HepG2 (cell line): Measurements from ENCODE around the gene KRT82. TPM values are rescaled to one million over a fixed set of nuclear protein-coding genes. Genes with fewer than 3 reads are reported as not detected.

Source experiments
- ATAC-seq: fragments of 200-7000 bp; cut with Tn5 transposase; 3 replicates; pipeline ENCODE4 v1.9.1; 2020; ENCODE audit warnings: mild to moderate bottlenecking, moderate library complexity
- BruUV-seq: library from RNA; stranded (reverse); fragments of 400-500 nt; replicated peaks from 2 replicates; lab custom pipeline; 2021; lab: Mats Ljungman, UMichigan
- CTCF ChIA-PET: fragments of 300-600 bp; formaldehyde crosslinking; extraction: SDS; loops from one replicate; lab custom pipeline; 2021; ENCODE audit warnings: low total read pairs, inconsistent platforms, low intra/inter-chr PET ratio; lab: Yijun Ruan, JAX
- POLR2A ChIA-PET: fragments of 350-600 bp; sonication (Branson Sonifier 250); formaldehyde crosslinking; loops from one replicate; lab custom pipeline; 2020; ENCODE audit warnings: antibody characterized with exemption, inconsistent platforms; lab: Yijun Ruan, JAX
- DNase-seq: peaks from one replicate; pipeline ENCODE4 v3.0.0-alpha.2; 2015; ENCODE audit warnings: low spot score
- FAIRE-seq: peaks from 3 replicates; lab custom pipeline; 2011; peaks lifted over from hg19 to GRCh38; lab: Jason Lieb, UNC
- H2AFZ ChIP-seq: one replicate; pipeline ENCODE4 v1.6.1; 2011; ENCODE audit warnings: low read length, inconsistent platforms
- H3K27ac ChIP-seq: fragments of 300-600 bp; 3 replicates; pipeline ENCODE4 v1.8.0; 2011; ENCODE audit warnings: mixed run types, mild to moderate bottlenecking, mixed read lengths, low read length, inconsistent platforms; ENCODE audit not compliant: insufficient read depth; ENCODE audit errors: extremely low read length
- H3K27me3 ChIP-seq, 2 experiments: fragments of 200-600 bp in 1 of 2; 2 replicates in 1 of 2; 3 replicates in 1 of 2; pipeline versions ENCODE4 v1.6.0 to v1.8.0; 2011; ENCODE audit warnings: low read length in 2 of 2, mild to moderate bottlenecking in 2 of 2, moderate library complexity in 2 of 2, inconsistent platforms in 1 of 2; ENCODE audit not compliant: insufficient read depth in 2 of 2, control insufficient read depth in 1 of 2
- H3K36me3 ChIP-seq, 2 experiments: fragments of 200-600 bp in 1 of 2; replicated peaks in 1 of 2; 2 replicates in 1 of 2; 3 replicates in 1 of 2; pipeline versions ENCODE4 v1.5.1 to v1.8.0; 2011; ENCODE audit warnings: low read length in 2 of 2, inconsistent platforms in 1 of 2; ENCODE audit not compliant: insufficient read depth in 2 of 2, control insufficient read depth in 1 of 2
- H3K4me1 ChIP-seq: 2 replicates; pipeline ENCODE4 v1.5.1; 2012; ENCODE audit warnings: low read length, inconsistent platforms; ENCODE audit not compliant: insufficient read depth
- H3K4me2 ChIP-seq: 2 replicates; pipeline ENCODE4 v1.6.0; 2011; ENCODE audit warnings: low read depth, low read length, inconsistent platforms
- H3K4me3 ChIP-seq, 3 experiments: fragments of 200-600 bp in 1 of 3; sonication (generic), shearing (Covaris generic) in 1 of 3; replicated peaks in 1 of 3; 2 replicates each; pipeline ENCODE4 v1.5.1; 2011 to 2016; ENCODE audit warnings: low read length in 3 of 3, inconsistent platforms in 2 of 3, low read depth in 2 of 3, mild to moderate bottlenecking in 2 of 3, control low read depth in 1 of 3, mixed read lengths in 1 of 3; ENCODE audit not compliant: insufficient read depth in 1 of 3
- H3K79me2 ChIP-seq: one replicate; pipeline ENCODE4 v1.6.1; 2011; ENCODE audit warnings: low read length, inconsistent platforms; ENCODE audit not compliant: insufficient read depth
- H3K9ac ChIP-seq: 2 replicates; pipeline ENCODE4 v1.6.0; 2011; ENCODE audit warnings: mild to moderate bottlenecking, low read depth, low read length, inconsistent platforms; ENCODE audit not compliant: insufficient read depth
- H3K9me3 ChIP-seq: 2 replicates; pipeline ENCODE4 v1.5.1; 2012; ENCODE audit warnings: mild to moderate bottlenecking, low read length
- H4K20me1 ChIP-seq: 2 replicates; pipeline ENCODE4 v1.6.0; 2011; ENCODE audit warnings: inconsistent platforms, mild to moderate bottlenecking, low read length, moderate library complexity; ENCODE audit not compliant: insufficient read depth
- CAMTA2 ChIP-seq: sonication (generic); formaldehyde crosslinking; IDR thresholded peaks from 2 replicates; pipeline ENCODE4 v1.4.0; 2020; ENCODE audit warnings: mild to moderate bottlenecking, missing genetic modification reagents, borderline replicate concordance
- MTF1 ChIP-seq: sonication (generic); formaldehyde crosslinking; IDR thresholded peaks from 2 replicates; pipeline ENCODE4 v1.5.0; 2020; ENCODE audit warnings: missing genetic modification reagents
- PPARG ChIP-seq: conservative IDR thresholded peaks from 2 replicates; pipeline ENCODE4 v1.6.1; 2016; ENCODE audit warnings: missing biosample characterization, missing genetic modification reagents
- SMARCE1 ChIP-seq: fragments of 450-650 bp; IDR thresholded peaks from 2 replicates; pipeline ENCODE4 v1.6.1; 2017; ENCODE audit warnings: borderline replicate concordance
- ZC3H4 ChIP-seq: sonication (generic); formaldehyde crosslinking; IDR thresholded peaks from 2 replicates; pipeline ENCODE4 v1.4.0; 2020; ENCODE audit warnings: missing genetic modification reagents, borderline replicate concordance
- ZNF3 ChIP-seq: IDR thresholded peaks from 2 replicates; pipeline ENCODE4 v1.7.0; 2017; ENCODE audit warnings: inconsistent platforms
- WGBS: methylation state at CpG from one replicate; pipeline ENCODE4 v1.1.6; 2017; ENCODE audit warnings: low lambda C conversion rate; 5-methylcytosine and 5-hydroxymethylcytosine counted together
- in situ Hi-C: cut with HindIII; loops from 2 replicates; pipeline ENCODE4 v1.10.0; 2017; ENCODE audit warnings: low pct_unique_long_range_greater_than_20kb; ENCODE audit not compliant: extremely low pct_ligation_motif_present
- intact Hi-C: fragments of 100-400 bp; cut with micrococcal nuclease; formaldehyde crosslinking; loops from one replicate; pipeline ENCODE4 v1.10.0; 2022; ENCODE audit not compliant: unreplicated experiment
- polyA plus RNA-seq, 8 experiments: library from polyadenylated mRNA; depleted of rRNA in 3 of 8; stranded (reverse) in 7 of 8; unstranded in 1 of 8; fragments of >200 nt; fragmentation: Illumina TruSeq in 4 of 8; extraction: Trizol in 4 of 8; gene quantifications; 2 replicates each; pipeline versions ENCODE4 v1.2.1 to v1.2.3, GENCODE V29; 2011 to 2016; ENCODE audit warnings: low read depth in 4 of 8, missing spikeins in 1 of 8, mixed read lengths in 1 of 8; ENCODE audit not compliant: insufficient read depth in 1 of 8
- total RNA-seq, 5 experiments: library from RNA; depleted of rRNA; stranded (reverse); fragments of >200 nt; fragmentation: Illumina TruSeq; extraction: Trizol; gene quantifications; 2 replicates each; pipeline ENCODE4 v1.2.3, GENCODE V29; 2016; ENCODE audit warnings: low read depth in 1 of 5
- TF ChIP-seq, protein P1 (sequence below): sonication (generic); formaldehyde crosslinking; IDR thresholded peaks from 2 replicates; pipeline ENCODE4 v1.4.0; 2020; ENCODE audit warnings: missing genetic modification reagents, mild to moderate bottlenecking, borderline replicate concordance
- TF ChIP-seq, protein P2 (sequence below): fragments of 450-650 bp; IDR thresholded peaks from 2 replicates; pipeline ENCODE4 v1.6.1; 2017; ENCODE audit warnings: mild to moderate bottlenecking

KRT82 gene
- total and polyA plus RNA-seq, 2 of the 13 experiments (the other 11 are each of a cell fraction or from before 2014, with no cell fraction given) = not detected

DNA sequence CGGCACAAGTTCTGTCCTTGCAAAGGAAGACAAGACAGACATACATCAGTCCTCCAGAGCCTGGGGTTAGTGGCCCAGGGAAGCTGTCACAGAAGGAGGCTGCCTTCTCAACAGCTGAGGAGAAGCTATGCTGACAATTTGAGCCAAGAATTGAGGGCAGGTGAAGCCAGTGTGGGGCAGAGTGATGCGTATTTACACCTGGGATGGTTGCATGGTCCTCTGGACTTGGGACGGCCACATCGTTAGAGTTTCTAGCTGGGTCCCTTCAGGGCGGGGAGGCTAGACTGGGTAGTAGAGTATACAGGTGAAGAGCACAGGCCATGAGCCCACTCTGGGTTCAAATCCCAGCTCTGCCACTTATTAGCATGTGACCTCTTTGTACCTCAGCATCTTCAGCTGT lies 55.3 kb downstream of the KRT82 start:
- H3K36me3 ChIP-seq = no peaks in the 10 kb centered on the region
- no peak overlapping the region for H3K4me2 ChIP-seq
- no peak overlapping the region for H2AFZ ChIP-seq
- BruUV-seq = no TSS peak
- intact Hi-C loops (loop anchor here (5.0 kb wide), 1 partner anchor 408 kb away; no protein-coding TSS in a partner anchor), in situ Hi-C loops (no loop called here)
- DNase-seq (no peak), ATAC-seq (no peak), FAIRE-seq (no peak)
- ChIA-PET CTCF (no interaction called here), POLR2A (no interaction called here)
- H3K79me2 ChIP-seq = no peaks in the 10 kb centered on the region
- no peak overlapping the region for H3K4me3 ChIP-seq
- H3K27ac ChIP-seq = no peak overlapping the region
- TF ChIP-seq ZNF3 (CRISPR knock-in tag) (no peak), PPARG (no peak), MTF1 (CRISPR knock-in tag) (no peak), CAMTA2 (CRISPR knock-in tag) (no peak), SMARCE1 (no peak), ZC3H4 (no peak)
- TF ChIP-seq, protein P1, sequence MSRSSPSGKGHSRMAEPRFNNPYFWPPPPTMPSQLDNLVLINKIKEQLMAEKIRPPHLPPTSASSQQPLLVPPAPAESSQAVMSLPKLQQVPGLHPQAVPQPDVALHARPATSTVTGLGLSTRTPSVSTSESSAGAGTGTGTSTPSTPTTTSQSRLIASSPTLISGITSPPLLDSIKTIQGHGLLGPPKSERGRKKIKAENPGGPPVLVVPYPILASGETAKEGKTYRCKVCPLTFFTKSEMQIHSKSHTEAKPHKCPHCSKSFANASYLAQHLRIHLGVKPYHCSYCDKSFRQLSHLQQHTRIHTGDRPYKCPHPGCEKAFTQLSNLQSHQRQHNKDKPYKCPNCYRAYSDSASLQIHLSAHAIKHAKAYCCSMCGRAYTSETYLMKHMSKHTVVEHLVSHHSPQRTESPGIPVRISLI (CRISPR knock-in tag) = no peak
- TF ChIP-seq, protein P2, sequence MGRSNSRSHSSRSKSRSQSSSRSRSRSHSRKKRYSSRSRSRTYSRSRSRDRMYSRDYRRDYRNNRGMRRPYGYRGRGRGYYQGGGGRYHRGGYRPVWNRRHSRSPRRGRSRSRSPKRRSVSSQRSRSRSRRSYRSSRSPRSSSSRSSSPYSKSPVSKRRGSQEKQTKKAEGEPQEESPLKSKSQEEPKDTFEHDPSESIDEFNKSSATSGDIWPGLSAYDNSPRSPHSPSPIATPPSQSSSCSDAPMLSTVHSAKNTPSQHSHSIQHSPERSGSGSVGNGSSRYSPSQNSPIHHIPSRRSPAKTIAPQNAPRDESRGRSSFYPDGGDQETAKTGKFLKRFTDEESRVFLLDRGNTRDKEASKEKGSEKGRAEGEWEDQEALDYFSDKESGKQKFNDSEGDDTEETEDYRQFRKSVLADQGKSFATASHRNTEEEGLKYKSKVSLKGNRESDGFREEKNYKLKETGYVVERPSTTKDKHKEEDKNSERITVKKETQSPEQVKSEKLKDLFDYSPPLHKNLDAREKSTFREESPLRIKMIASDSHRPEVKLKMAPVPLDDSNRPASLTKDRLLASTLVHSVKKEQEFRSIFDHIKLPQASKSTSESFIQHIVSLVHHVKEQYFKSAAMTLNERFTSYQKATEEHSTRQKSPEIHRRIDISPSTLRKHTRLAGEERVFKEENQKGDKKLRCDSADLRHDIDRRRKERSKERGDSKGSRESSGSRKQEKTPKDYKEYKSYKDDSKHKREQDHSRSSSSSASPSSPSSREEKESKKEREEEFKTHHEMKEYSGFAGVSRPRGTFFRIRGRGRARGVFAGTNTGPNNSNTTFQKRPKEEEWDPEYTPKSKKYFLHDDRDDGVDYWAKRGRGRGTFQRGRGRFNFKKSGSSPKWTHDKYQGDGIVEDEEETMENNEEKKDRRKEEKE = no peak
- H3K9me3 ChIP-seq = no peaks in the 10 kb centered on the region
- 26% methylated on average over 4 of the region's 5 CpGs for WGBS
- no peaks in the 10 kb centered on the region for H4K20me1 ChIP-seq
- no peak overlapping the region for H3K9ac ChIP-seq
- peaks cover 10% of the 10 kb centered on the region for H3K4me1 ChIP-seq
- H3K27me3 ChIP-seq = peaks cover 0 to 33% of the 10 kb centered on the region in 2 experiments; a peak in 4 of 5 replicates
